Stimulated activated CD4-positive, alpha-beta T cell treated with anti-CD3 and anti-CD28 coated beads, Interleukin-4, amount 100 ng/mL, for 1 hour (primary cell): ENCODE data around the gene INPP5E.
A peak's percentile ranks its signal among the peaks of the same experiment; 100 is the strongest.

Experiments used
- DNase-seq: peaks from one replicate; pipeline ENCODE4 v3.0.0-alpha.2; 2020

The INPP5E gene

GRCh38 chr9:136447173-136447778 is 7.6 kb upstream of the INPP5E start:
- no peak for DNase-seq

GRCh38 chr9:136445799-136446198 is 6.2 kb upstream of the INPP5E start:
- no peak for DNase-seq

GRCh38 chr9:136444102-136444501 is 4.5 kb upstream of the INPP5E start:
- DNase-seq: no peak

GRCh38 chr9:136443687-136444086 is 4.0 kb upstream of the INPP5E start:
- DNase-seq: no peak

GRCh38 chr9:136443087-136443486 is 3.4 kb upstream of the INPP5E start:
- no peak for DNase-seq

- no peak for DNase-seq
Observed at GRCh38 chr9:136442265-136442664, 2.6 kb upstream of the INPP5E start.

- no peak for DNase-seq
Observed at GRCh38 chr9:136441681-136442245, 2.1 kb upstream of the INPP5E start.

- no peak for DNase-seq
Observed at GRCh38 chr9:136441191-136441680, 1.6 kb upstream of the INPP5E start.

GRCh38 chr9:136438548-136439480 is 831 bp downstream of the INPP5E start:
- peak; percentile 69 for DNase-seq

GRCh38 chr9:136437839-136438547 is 1.7 kb downstream of the INPP5E start:
- no peak for DNase-seq

GRCh38 chr9:136437430-136437829 is 2.2 kb downstream of the INPP5E start:
- no peak for DNase-seq

- no peak for DNase-seq
Observed at GRCh38 chr9:136436055-136436634, 3.5 kb downstream of the INPP5E start.

GRCh38 chr9:136434580-136435169 is 5.0 kb downstream of the INPP5E start:
- DNase-seq: no peak

- no peak for DNase-seq
Observed at GRCh38 chr9:136433849-136434579, 5.6 kb downstream of the INPP5E start.

- DNase-seq: no peak
Observed at GRCh38 chr9:136433043-136433715, 6.5 kb downstream of the INPP5E start.

- DNase-seq: no peak
Observed at GRCh38 chr9:136432591-136432990, 7.1 kb downstream of the INPP5E start.

- no peak for DNase-seq
Observed at GRCh38 chr9:136431782-136432350, 7.8 kb downstream of the INPP5E start.

- DNase-seq: no peak
Observed at GRCh38 chr9:136430588-136431234, 8.9 kb downstream of the INPP5E start.

- no peak for DNase-seq
Observed at GRCh38 chr9:136429683-136430491, 9.8 kb downstream of the INPP5E start.
